ENCODE results near the gene TMEM72. TPM values are rescaled to one million over a fixed set of nuclear protein-coding genes. Genes with fewer than 3 reads are reported as not detected.

Gene TMEM72
- total and polyA plus RNA-seq, 7 donors = 0.33 to 11.8 (median 4.1) TPM; not detected in 3

DNA sequence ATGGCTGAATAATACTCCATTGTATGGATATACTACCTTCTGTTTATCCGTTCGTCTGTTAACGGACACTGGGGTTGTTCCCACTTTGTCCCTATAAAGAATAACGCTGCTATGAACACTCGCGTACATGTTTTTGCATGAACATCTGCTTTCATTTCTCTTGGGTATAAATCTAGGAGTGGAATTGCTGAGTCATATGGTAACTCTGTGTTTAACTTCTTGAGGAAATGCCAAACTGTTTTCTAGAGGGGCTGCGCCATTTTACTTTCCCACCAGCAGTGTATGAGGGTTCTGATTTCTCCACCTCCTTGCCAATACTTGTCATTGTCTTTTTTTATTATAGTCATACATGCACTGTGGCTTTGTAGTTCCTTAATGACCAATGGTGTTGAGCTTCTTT, 27.8 kb downstream of the TMEM72 start:
- Histone ChIP-seq H3K27me3 (no peaks in the 10 kb centered on the region), H3K4me3 (no peak overlapping the region), H3K36me3 (no peaks in the 10 kb centered on the region), H3K9me3 (no peaks in the 10 kb centered on the region), H3K27ac (no peak overlapping the region), H3K4me1 (peaks cover 0 to 28% (median 18%) of the 10 kb centered on the region in 4 donors)
- TF ChIP-seq EP300 (IDR thresholded peaks at IDR 0.05) (no peak), POLR2A (IDR thresholded peaks at IDR 0.05) (no peak), POLR2AphosphoS5 (IDR thresholded peaks at IDR 0.05) (no peak)
- TF ChIP-seq, protein P1, sequence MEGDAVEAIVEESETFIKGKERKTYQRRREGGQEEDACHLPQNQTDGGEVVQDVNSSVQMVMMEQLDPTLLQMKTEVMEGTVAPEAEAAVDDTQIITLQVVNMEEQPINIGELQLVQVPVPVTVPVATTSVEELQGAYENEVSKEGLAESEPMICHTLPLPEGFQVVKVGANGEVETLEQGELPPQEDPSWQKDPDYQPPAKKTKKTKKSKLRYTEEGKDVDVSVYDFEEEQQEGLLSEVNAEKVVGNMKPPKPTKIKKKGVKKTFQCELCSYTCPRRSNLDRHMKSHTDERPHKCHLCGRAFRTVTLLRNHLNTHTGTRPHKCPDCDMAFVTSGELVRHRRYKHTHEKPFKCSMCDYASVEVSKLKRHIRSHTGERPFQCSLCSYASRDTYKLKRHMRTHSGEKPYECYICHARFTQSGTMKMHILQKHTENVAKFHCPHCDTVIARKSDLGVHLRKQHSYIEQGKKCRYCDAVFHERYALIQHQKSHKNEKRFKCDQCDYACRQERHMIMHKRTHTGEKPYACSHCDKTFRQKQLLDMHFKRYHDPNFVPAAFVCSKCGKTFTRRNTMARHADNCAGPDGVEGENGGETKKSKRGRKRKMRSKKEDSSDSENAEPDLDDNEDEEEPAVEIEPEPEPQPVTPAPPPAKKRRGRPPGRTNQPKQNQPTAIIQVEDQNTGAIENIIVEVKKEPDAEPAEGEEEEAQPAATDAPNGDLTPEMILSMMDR (IDR thresholded peaks at IDR 0.05) = no peak
- 89 to 92% methylated on average over 7 of the region's 7 CpGs for WGBS, 2 donors
- intact Hi-C loops (cut with DNase I) = no loop called here
- DNase-seq = no peak

DNA sequence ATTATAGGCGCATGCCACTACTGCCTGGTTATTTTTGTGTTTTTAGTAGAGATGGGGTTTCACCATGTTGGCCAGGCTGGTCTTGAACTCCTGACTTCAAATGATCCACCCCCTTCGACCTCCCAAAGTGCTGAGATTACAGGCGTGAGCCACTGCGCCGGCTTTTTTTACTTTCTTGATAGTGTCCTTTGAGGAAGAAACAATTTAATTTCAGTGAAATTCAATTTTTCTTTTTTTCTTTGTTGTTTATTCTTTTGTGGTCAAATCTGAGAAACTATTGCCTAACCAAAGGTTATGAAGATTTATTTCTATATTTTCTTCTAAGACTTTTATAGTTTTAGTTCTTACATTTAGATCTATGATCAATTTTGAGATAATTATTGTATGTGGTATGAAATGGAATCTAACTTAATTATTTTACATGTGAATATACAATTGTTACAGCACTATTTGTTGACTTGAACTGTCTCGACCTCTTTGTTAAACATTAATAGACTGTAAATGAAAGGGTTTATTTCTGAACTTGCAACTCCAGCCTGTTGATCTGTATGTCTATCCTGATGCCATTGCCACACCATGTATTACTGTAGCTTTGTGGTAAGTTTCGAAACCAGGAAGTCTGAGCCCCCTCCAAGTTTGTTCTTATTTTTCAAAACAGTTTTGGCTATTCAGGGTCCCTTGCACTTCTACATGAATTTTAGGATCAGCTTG, 28.7 kb downstream of the TMEM72 start:
- Histone ChIP-seq H3K4me1 (peaks cover 0 to 21% (median 14%) of the 10 kb centered on the region in 4 donors), H3K27me3 (no peaks in the 10 kb centered on the region), H3K27ac (no peak overlapping the region), H3K4me3 (no peak overlapping the region), H3K36me3 (no peaks in the 10 kb centered on the region), H3K9me3 (no peaks in the 10 kb centered on the region)
- WGBS, 2 donors = 76 to 89% methylated on average over 7 of the region's 7 CpGs
- DNase-seq = peak; percentile 13
- intact Hi-C loops (cut with DNase I) = no loop called here
- TF ChIP-seq POLR2A (IDR thresholded peaks at IDR 0.05) = no peak
- TF ChIP-seq EP300 (IDR thresholded peaks at IDR 0.05) = no peak
- TF ChIP-seq, protein P1 (IDR thresholded peaks at IDR 0.05) = no peak
- TF ChIP-seq POLR2AphosphoS5 (IDR thresholded peaks at IDR 0.05) = no peak

DNA sequence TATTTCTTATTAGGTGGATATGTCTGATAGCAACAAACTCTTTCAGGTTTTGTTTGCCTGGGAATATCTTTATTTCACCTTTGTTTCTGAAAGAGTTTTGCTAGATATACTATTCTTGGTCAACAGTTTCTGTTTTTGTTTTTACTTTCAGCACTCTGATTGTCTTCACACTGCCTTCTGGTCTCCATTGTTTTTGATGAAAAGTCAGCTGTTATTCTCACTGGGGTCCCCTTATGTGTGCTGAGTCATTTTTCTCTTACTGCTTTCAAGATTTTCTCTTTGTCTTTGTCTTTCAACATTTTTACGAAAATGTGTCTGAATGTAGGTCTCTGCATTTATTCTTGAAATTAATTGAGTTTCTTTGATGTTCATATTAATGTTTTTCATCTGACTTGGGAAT, 33.2 kb downstream of the TMEM72 start:
- H3K4me3 ChIP-seq = no peak overlapping the region
- intact Hi-C loops (cut with DNase I) = no loop called here
- WGBS, 2 donors = 56 to 95% methylated on average over 1 of the region's 1 CpG
- no peak overlapping the region for H3K27ac ChIP-seq
- DNase-seq = no peak
- TF ChIP-seq EP300 (IDR thresholded peaks at IDR 0.05) (no peak), POLR2AphosphoS5 (IDR thresholded peaks at IDR 0.05) (no peak), POLR2A (IDR thresholded peaks at IDR 0.05) (no peak)
- TF ChIP-seq, protein P1 (IDR thresholded peaks at IDR 0.05) = no peak
- no peaks in the 10 kb centered on the region for H3K4me1 ChIP-seq
- H3K27me3 ChIP-seq = no peaks in the 10 kb centered on the region
- no peaks in the 10 kb centered on the region for H3K9me3 ChIP-seq
- no peaks in the 10 kb centered on the region for H3K36me3 ChIP-seq

DNA sequence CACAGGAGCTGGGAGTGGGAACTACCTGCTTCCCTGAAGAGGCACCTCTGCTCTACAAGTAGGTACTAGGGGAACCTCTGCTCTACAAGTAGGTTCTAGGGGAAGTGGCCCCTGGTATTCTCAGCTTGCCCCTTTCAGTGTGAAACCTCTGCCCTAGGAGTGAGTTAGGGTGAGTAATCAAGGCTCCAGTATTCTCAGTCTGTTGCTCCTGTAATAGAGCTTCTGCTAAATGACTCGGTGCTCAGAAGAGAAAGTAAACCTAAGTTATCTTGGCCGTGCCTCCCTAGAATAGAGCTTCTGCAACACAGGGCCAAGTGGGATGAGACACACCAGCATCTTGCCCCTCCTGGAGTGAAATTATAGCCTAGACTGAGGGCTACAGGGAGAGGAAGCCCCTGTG, 35.1 kb downstream of the TMEM72 start:
- H3K27me3 ChIP-seq = no peaks in the 10 kb centered on the region
- no peak overlapping the region for H3K4me3 ChIP-seq
- no peak for TF ChIP-seq POLR2AphosphoS5 (IDR thresholded peaks at IDR 0.05)
- no peak for TF ChIP-seq EP300 (IDR thresholded peaks at IDR 0.05)
- no peak for TF ChIP-seq POLR2A (IDR thresholded peaks at IDR 0.05)
- TF ChIP-seq, protein P1 (IDR thresholded peaks at IDR 0.05) = no peak
- DNase-seq = no peak
- peaks cover 0 to 8% (median 8%) of the 10 kb centered on the region in 4 donors for H3K4me1 ChIP-seq
- no peaks in the 10 kb centered on the region for H3K9me3 ChIP-seq
- intact Hi-C loops (cut with DNase I) = no loop called here
- WGBS, 2 donors = 60 to 67% methylated on average over 2 of the region's 2 CpGs
- H3K27ac ChIP-seq = peak overlapping the region in 1 of 4 donors; percentile 8
- H3K36me3 ChIP-seq = no peaks in the 10 kb centered on the region

Measured in sigmoid colon (tissue), 7 donors.